NCI-H748 treated with DMSO at 0.1 percent for 48 hours (cell line): ENCODE measurements around the gene ECM2.

Source experiments
- DNase-seq: peaks from one replicate; lab custom pipeline; 2025; lab: John Stamatoyannopoulos, UW

Gene ECM2

GRCh38 chr9:92500725-92501124 lies 35.1 kb downstream of the ECM2 start:
- no peak for DNase-seq

GRCh38 chr9:92499701-92500100 lies 36.1 kb downstream of the ECM2 start:
- DNase-seq, result no peak

DNA sequence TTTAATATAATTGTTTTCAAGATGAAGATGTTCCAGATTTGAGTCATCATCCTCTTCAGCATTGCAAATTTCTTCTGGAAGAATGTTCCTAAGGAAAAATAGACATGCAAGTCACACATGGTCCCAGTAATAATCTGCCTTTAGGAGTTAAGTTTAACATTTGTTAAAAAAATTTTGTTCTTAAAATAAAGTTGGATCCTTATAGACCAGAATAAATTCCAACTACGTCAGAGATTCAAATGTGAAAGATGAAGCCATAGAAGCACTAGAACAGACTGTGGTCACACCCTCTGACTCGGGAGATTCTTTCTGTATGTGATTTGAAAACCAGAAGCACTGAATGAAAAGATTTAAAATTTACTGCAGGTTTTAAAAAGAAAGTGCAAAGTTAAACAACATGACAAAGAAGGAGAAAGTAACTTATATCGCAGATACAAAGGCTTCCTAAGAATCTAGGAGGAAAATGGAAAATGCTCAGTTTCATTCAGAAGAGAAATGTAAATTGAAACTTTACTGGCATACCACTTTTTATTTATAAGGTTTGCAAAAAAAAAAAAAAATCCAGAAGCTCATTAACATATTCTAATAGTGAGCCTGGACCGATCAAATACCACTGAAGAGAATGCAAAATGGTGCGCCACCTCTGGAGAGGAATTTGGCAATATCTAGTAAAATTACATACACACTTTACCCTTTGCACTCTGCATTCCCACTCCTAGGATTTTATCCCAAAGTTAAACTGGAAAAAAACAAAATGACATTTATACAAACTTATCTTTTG lies 39.2 kb downstream of the ECM2 start:
- no peak for DNase-seq

- no peak for DNase-seq
Measured at GRCh38 chr9:92494856-92495255, 40.9 kb downstream of the ECM2 start.

DNA sequence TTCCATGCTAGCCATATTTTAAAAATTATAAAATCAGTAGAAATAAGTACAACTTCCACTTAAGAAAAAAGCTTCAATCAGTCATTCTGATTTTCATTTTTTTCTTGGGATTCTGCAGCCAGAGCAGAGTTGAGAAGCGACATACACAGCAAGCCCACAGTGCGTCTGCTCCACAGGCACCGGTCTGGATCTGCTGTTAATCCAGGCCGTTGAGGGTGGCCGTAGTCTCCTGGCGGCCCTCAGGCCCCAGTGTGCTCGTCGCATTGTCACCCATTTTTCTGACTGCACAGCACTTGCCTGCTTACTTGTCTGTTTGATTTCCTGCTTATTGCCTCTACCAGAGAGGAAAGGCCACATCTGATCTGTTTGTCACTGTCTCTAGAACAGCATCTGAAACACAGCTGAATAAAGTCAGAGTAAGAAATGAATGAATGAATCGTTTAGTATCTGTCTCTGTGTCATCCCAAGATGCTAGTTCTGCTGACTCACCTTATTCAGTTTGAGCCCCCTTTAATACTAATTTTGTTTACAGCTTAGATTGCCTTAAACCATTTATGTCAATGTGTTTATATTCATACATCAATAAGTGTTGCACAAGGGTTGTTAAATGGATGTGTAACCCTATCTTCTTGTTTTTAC lies 41.9 kb downstream of the ECM2 start:
- DNase-seq, result no peak

- DNase-seq, result no peak
Measured at GRCh38 chr9:92492781-92493401, 42.9 kb downstream of the ECM2 start.

DNA sequence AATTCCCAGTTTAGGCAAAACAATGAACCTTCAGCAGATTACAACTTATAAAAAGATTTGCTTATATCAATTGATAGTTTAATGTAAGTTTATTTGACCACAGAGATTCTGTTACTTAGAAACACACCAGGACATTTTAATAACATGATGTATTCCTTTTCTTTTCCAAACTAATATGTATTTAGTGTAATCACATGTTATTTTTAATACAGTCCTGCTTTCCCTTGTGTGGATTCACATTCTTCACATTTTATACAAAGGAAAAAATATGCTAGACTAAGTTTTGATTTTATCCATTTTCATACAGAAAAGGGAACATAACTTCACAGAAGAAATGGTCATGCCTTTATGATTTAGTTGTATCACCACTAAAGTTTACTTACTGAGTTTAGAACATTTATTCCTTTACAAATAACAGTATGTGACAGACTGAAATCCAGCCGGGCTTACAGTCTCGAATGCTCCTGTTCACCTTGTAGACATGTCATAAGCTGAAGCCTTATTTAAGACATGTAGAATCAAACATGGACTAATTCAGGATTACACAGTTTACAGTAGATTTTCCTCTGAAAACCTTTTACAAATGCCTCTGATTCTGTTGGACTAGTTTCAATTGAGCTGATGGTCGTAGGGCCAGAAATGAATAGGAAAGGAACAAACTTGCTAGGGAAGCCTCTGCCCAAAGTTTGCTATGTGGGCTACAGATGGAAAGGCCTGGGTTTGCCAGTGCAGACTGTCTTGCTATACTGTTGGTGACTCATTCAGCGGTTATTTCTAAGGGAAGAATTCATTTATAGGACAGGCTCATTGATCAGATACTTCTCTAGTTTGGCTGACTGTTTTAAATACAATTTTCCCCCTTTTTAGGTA lies 46.9 kb downstream of the ECM2 start:
- DNase-seq, result no peak

- DNase-seq, result no peak
Measured at GRCh38 chr9:92486371-92486770, 49.4 kb downstream of the ECM2 start.

- DNase-seq, result no peak
Measured at GRCh38 chr9:92484563-92484962, 51.2 kb downstream of the ECM2 start.

GRCh38 chr9:92483627-92484545 lies 51.9 kb downstream of the ECM2 start:
- no peak for DNase-seq

- no peak for DNase-seq
Measured at GRCh38 chr9:92482805-92483204, 53.0 kb downstream of the ECM2 start.

GRCh38 chr9:92482329-92482728 lies 53.5 kb downstream of the ECM2 start, which contains the start of gene ASPN:
ASPN (minus strand) TSS chr9:92482506.
- no peak for DNase-seq

GRCh38 chr9:92480986-92481633 lies 54.7 kb downstream of the ECM2 start:
- DNase-seq, result no peak

- no peak for DNase-seq
Measured at GRCh38 chr9:92480291-92480771, 55.5 kb downstream of the ECM2 start.

DNA sequence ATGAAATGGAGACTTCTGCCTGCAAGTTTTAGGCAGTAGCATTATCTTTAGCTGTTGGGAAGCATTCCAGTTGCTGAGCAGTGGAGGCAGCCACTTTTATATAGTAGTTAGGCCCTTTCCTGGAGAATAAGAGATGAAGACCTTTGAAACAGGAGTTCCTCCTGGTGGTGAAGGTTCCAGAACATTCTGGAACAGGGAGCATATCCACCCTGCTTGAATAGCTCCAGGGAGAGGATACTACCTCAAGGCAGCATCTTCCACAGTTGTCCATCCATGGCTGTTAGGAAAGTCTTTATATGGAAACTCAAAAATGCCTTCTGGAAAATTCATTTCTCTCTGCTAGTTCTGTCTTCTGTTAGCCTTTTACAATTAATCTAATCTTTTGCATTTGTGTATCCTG lies 56.4 kb downstream of the ECM2 start:
- DNase-seq, result no peak

DNA sequence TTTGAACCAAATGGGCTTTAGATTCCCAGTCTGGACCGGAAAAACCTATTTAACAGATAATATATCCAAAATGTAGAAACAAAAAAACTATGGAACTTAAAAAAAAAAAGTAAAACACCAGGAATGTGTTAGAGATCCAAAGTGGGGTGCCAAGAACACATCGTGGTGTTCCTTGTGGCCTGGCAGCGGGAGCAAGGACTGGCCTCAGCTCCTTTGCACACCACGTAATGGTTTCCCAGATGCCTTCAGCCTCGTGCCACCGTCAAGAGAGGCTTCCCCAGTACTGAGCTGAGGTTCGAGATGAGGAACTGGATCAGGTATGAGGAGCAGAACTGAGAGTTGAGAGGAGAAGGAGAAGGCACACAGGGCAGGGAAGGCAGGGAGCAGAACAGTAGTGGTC lies 57.0 kb downstream of the ECM2 start:
- no peak for DNase-seq

DNA sequence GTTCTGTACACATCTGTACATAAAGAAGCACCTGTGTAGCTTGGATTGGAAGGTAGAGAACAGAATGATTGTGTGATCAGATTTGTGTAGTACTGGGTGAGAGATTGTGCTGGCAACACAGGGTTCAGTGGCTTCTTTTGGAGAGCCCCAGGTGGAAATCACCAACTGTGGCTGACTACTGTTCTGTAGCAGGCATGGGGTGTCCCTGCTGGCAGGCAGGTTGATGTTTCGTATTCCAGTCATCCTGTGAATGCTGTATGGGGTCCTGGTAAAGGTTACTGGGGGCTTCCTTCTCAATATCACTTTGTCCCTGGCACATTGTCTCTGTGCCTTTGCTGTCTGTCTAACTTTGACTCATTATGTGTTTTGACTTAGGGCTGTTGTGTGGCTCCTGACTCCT lies 58.8 kb downstream of the ECM2 start:
- no peak for DNase-seq

- DNase-seq, result no peak
Measured at GRCh38 chr9:92474587-92474986, 61.2 kb downstream of the ECM2 start.

- DNase-seq, result no peak
Measured at GRCh38 chr9:92468206-92468605, 67.6 kb downstream of the ECM2 start.

DNA sequence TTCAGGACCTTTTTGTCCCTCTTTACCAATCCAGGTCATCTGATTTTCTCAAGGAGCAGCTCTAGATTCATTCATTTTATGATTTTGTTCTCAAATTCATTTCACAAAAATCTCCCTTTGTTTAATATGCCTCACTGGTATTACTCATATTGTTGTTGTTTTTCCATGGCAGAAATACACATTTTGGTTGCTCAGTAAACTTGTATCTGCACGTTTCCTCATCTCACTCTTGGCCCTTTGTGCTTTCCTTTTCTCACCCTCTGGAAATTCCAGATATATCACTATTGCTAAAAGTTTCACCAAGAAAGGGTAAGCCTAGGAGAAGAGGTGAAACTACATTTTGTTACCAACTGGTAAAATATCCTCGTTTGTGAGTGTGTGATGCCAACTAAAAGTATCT lies 68.3 kb downstream of the ECM2 start:
- no peak for DNase-seq

GRCh38 chr9:92467041-92467440 lies 68.7 kb downstream of the ECM2 start:
- DNase-seq, result no peak
